Esophagus squamous epithelium (tissue), 5 donors: Measurements from ENCODE around the gene RPGRIP1. TPM values are rescaled to one million over a fixed set of nuclear protein-coding genes. Genes with fewer than 3 reads are reported as not detected.
A peak's percentile ranks its signal among the peaks of the same experiment; 100 is the strongest.

Experiments
- DNase-seq: peaks from one replicate; lab custom pipeline; 2025; lab: John Stamatoyannopoulos, UW
- H3K27ac ChIP-seq, 4 donors: fragments of 200-600 bp; sonication (generic); one replicate each; pipeline ENCODE4 v1.5.1; 2016 to 2019; ENCODE audit warnings: mild to moderate bottlenecking in 1 of 4
- H3K27me3 ChIP-seq, 4 donors: fragments of 200-600 bp; sonication (generic); 1 replicate in 3 of 4; 2 replicates in 1 of 4; pipeline versions ENCODE4 v1.5.1 to v1.6.0; 2017 to 2021; ENCODE audit warnings: antibody characterized with exemption in 1 of 4
- H3K36me3 ChIP-seq, 3 donors: fragments of 200-600 bp; sonication (generic); one replicate each; pipeline ENCODE4 v1.5.1; 2016 to 2019
- H3K4me1 ChIP-seq, 3 donors: fragments of 200-600 bp; sonication (generic); one replicate each; pipeline ENCODE4 v1.5.1; 2017 to 2019
- H3K4me3 ChIP-seq, 4 donors: fragments of 200-600 bp; sonication (generic); 1 replicate in 3 of 4; 2 replicates in 1 of 4; pipeline ENCODE4 v1.5.1; 2016 to 2019; ENCODE audit warnings: mild to moderate bottlenecking in 2 of 4, moderate library complexity in 1 of 4
- H3K9me3 ChIP-seq, 3 donors: fragments of 200-600 bp; sonication (generic); one replicate each; pipeline ENCODE4 v1.5.1; 2016 to 2019
- CTCF ChIP-seq, 6 experiments: fragments of 450-650 bp in 4 of 6; fragments of 200-600 bp in 2 of 6; sonication (generic) in 2 of 6; IDR thresholded peaks; one replicate each; pipeline ENCODE4 v1.5.1; 2016 to 2019; ENCODE audit warnings: antibody characterized with exemption in 6 of 6, mild to moderate bottlenecking in 4 of 6, moderate library complexity in 4 of 6
- POLR2A ChIP-seq, 4 donors: fragments of 450-650 bp; IDR thresholded peaks; one replicate each; pipeline ENCODE4 v1.6.1; 2017; ENCODE audit warnings: antibody characterized with exemption in 4 of 4, mild to moderate bottlenecking in 4 of 4, moderate library complexity in 3 of 4
- WGBS, 2 donors: methylation state at CpG; one replicate each; pipeline ENCODE4 v1.1.5; 2018; 5-methylcytosine and 5-hydroxymethylcytosine counted together
- intact Hi-C: fragments of 100-400 bp; cut with DNase I; formaldehyde crosslinking; loops from one replicate; pipeline ENCODE4 v1.15.0; 2022
- total RNA-seq, 4 donors: library from RNA; depleted of rRNA; stranded (reverse); fragments of >200 nt; gene quantifications; one replicate each; pipeline ENCODE4 v1.1.0, GENCODE V29; 2016
- donor health status: DM: yes; HTN: yes; CAD: no.

RPGRIP1 gene
- total RNA-seq, 4 donors from 2014 or later = not detected

GRCh38 chr14:21309238-21309636, 29.4 kb downstream of the RPGRIP1 start:
- Histone ChIP-seq H3K27me3 (peaks cover 0 to 6% (median 0%) of the 10 kb centered on the region in 4 donors), H3K27ac (peak overlapping the region; percentile 52 to 82 (median 76)), H3K4me1 (peaks cover 0 to 20% (median 9%) of the 10 kb centered on the region in 3 donors), H3K36me3 (no peaks in the 10 kb centered on the region), H3K4me3 (peak overlapping the region in 3 of 4 donors; percentile 34 to 63 (median 39)), H3K9me3 (no peaks in the 10 kb centered on the region)
- 58 to 61% methylated on average over 8 of the region's 8 CpGs for WGBS, 2 donors
- DNase-seq = no peak
- intact Hi-C loops = no loop called here
- no peak for TF ChIP-seq CTCF (IDR thresholded peaks at IDR 0.05)
- TF ChIP-seq POLR2A (IDR thresholded peaks at IDR 0.05) = no peak

GRCh38 chr14:21309956-21310355, 30.1 kb downstream of the RPGRIP1 start:
- intact Hi-C loops = no loop called here
- 91% methylated on average over 3 of the region's 3 CpGs; no CpG with 5 or more reads in 1 of the 2 donors for WGBS, 2 donors

GRCh38 chr14:21311614-21312013, 31.7 kb downstream of the RPGRIP1 start:
- no peak for DNase-seq
- Histone ChIP-seq H3K27ac (no peak overlapping the region), H3K36me3 (no peaks in the 10 kb centered on the region), H3K4me1 (peaks cover 0 to 20% (median 9%) of the 10 kb centered on the region in 3 donors), H3K4me3 (no peak overlapping the region), H3K27me3 (peaks cover 0 to 6% (median 0%) of the 10 kb centered on the region in 4 donors), H3K9me3 (no peaks in the 10 kb centered on the region)
- intact Hi-C loops = no loop called here
- TF ChIP-seq POLR2A (IDR thresholded peaks at IDR 0.05) (no peak), CTCF (IDR thresholded peaks at IDR 0.05) (no peak)
- WGBS, 2 donors = 71 to 72% methylated on average over 2 of the region's 2 CpGs

More at GRCh38 chr14:21309956-21310355, 30.1 kb downstream of the RPGRIP1 start:
- Histone ChIP-seq H3K4me3 (no peak overlapping the region), H3K27ac (no peak overlapping the region), H3K9me3 (no peaks in the 10 kb centered on the region), H3K27me3 (peaks cover 0 to 6% (median 0%) of the 10 kb centered on the region in 4 donors), H3K4me1 (peaks cover 0 to 20% (median 9%) of the 10 kb centered on the region in 3 donors), H3K36me3 (no peaks in the 10 kb centered on the region)
- TF ChIP-seq POLR2A (IDR thresholded peaks at IDR 0.05) (no peak), CTCF (IDR thresholded peaks at IDR 0.05) (no peak)
- DNase-seq = no peak

- Histone ChIP-seq H3K27ac (no peak overlapping the region), H3K4me3 (no peak overlapping the region), H3K27me3 (peaks cover 0 to 5% (median 0%) of the 10 kb centered on the region in 4 donors), H3K9me3 (no peaks in the 10 kb centered on the region), H3K4me1 (peaks cover 0 to 8% (median 6%) of the 10 kb centered on the region in 3 donors), H3K36me3 (no peaks in the 10 kb centered on the region)
- DNase-seq = no peak
- intact Hi-C loops = no loop called here
- WGBS, 2 donors = 79 to 88% methylated on average over 10 to 12 of the region's 12 CpGs
- TF ChIP-seq CTCF (IDR thresholded peaks at IDR 0.05) (no peak), POLR2A (IDR thresholded peaks at IDR 0.05) (no peak)
Observed at GRCh38 chr14:21313512-21313911, 33.6 kb downstream of the RPGRIP1 start.

GRCh38 chr14:21317398-21317797, 37.5 kb downstream of the RPGRIP1 start:
- TF ChIP-seq CTCF (IDR thresholded peaks at IDR 0.05) = no peak
- TF ChIP-seq POLR2A (IDR thresholded peaks at IDR 0.05) = no peak
- WGBS, 2 donors = 9 to 41% methylated on average over 1 to 3 of the region's 3 CpGs

More at GRCh38 chr14:21317398-21317797, 37.5 kb downstream of the RPGRIP1 start:
- H3K9me3 ChIP-seq = no peaks in the 10 kb centered on the region
- no peak overlapping the region for H3K27ac ChIP-seq
- no peaks in the 10 kb centered on the region for H3K4me1 ChIP-seq
- no peaks in the 10 kb centered on the region for H3K36me3 ChIP-seq
- H3K4me3 ChIP-seq = no peak overlapping the region
- no peaks in the 10 kb centered on the region for H3K27me3 ChIP-seq
- no peak for DNase-seq
- intact Hi-C loops = no loop called here
